LNCaP clone FGC (cell line): ENCODE data around the gene NECTIN4.
"Not testable (repeated sequence)": the region's sequence is repeated elsewhere in the genome, so short reads cannot be mapped to it uniquely, and the experiment has no call there.

ENCODE experiments used
- DNase-seq: peaks from one replicate; pipeline ENCODE4 v3.0.0-alpha.2; 2011; ENCODE audit warnings: low read depth
- H3K4me3 ChIP-seq: 2 replicates; pipeline ENCODE4 v1.5.1; 2011; ENCODE audit warnings: mild to moderate bottlenecking, low read depth, low read length, control low read depth
- CTCF ChIP-seq: IDR thresholded peaks from 2 replicates; pipeline ENCODE4 v1.5.1; 2012; ENCODE audit warnings: mild to moderate bottlenecking; ENCODE audit not compliant: control insufficient read depth, insufficient read depth; ENCODE audit errors: extremely low read depth

Gene NECTIN4

GRCh38 chr1:161069731-161070270 is 19.6 kb downstream of the NECTIN4 start, which contains the start of gene ARHGAP30:
Gene ARHGAP30, minus strand, starts transcription at chr1:161069891. Its CDS starts 267 bp downstream, at chr1:161069624.
- DNase-seq, result no peak
- H3K4me3 ChIP-seq, result no peak within 1 kb of the TSS
- no peak for TF ChIP-seq CTCF

GRCh38 chr1:161069241-161069640 is 20.1 kb downstream of the NECTIN4 start:
- TF ChIP-seq CTCF, result no peak
- H3K4me3 ChIP-seq, result no peak overlapping the region
- no peak for DNase-seq

GRCh38 chr1:161068306-161069234 is 20.8 kb downstream of the NECTIN4 start:
- TF ChIP-seq CTCF, result no peak
- no peak for DNase-seq
- no peak overlapping the region for H3K4me3 ChIP-seq

- TF ChIP-seq CTCF, result no peak
- no peak for DNase-seq
- no peak overlapping the region for H3K4me3 ChIP-seq
Observed at GRCh38 chr1:161066694-161067093, 22.7 kb downstream of the NECTIN4 start.

GRCh38 chr1:161065681-161066080 is 23.7 kb downstream of the NECTIN4 start:
- not testable (repeated sequence) for H3K4me3 ChIP-seq, DNase-seq

GRCh38 chr1:161063936-161064335 is 25.4 kb downstream of the NECTIN4 start:
- not testable (repeated sequence) for H3K4me3 ChIP-seq, DNase-seq

- no peak for DNase-seq
- no peak overlapping the region for H3K4me3 ChIP-seq
- TF ChIP-seq CTCF, result no peak
Observed at GRCh38 chr1:161061419-161061818, 27.9 kb downstream of the NECTIN4 start.

- H3K4me3 ChIP-seq, result no peak overlapping the region
- no peak for DNase-seq
- no peak for TF ChIP-seq CTCF
Observed at GRCh38 chr1:161059293-161059692, 30.1 kb downstream of the NECTIN4 start.
